CD4-positive, alpha-beta T cell treated with Interleukin-12 subunit alpha and Interleukin-12 subunit beta, for 1 hour (primary cell): ENCODE data around the gene FCGBP.

Experiments
- DNase-seq: peaks from one replicate; pipeline ENCODE4 v3.0.0-alpha.2; 2020

The FCGBP gene

GRCh38 chr19:39943586-39943985 lies 9.2 kb upstream of the FCGBP start:
- no peak for DNase-seq

GRCh38 chr19:39942366-39942730 lies 7.9 kb upstream of the FCGBP start:
- no peak for DNase-seq

GRCh38 chr19:39941615-39942365 lies 7.4 kb upstream of the FCGBP start:
- DNase-seq = peak; percentile 82

- peak; percentile 40 for DNase-seq
Measured at GRCh38 chr19:39941151-39941550, 6.7 kb upstream of the FCGBP start.

GRCh38 chr19:39940221-39940833 lies 5.9 kb upstream of the FCGBP start:
- no peak for DNase-seq

GRCh38 chr19:39939556-39939955 lies 5.1 kb upstream of the FCGBP start:
- no peak for DNase-seq

GRCh38 chr19:39937787-39938186 lies 3.4 kb upstream of the FCGBP start:
- DNase-seq = no peak

GRCh38 chr19:39937094-39937720 lies 2.8 kb upstream of the FCGBP start:
- DNase-seq = peak; percentile 68

- no peak for DNase-seq
Measured at GRCh38 chr19:39936622-39937021, 2.2 kb upstream of the FCGBP start.

- no peak for DNase-seq
Measured at GRCh38 chr19:39936020-39936419, 1.6 kb upstream of the FCGBP start.

- no peak for DNase-seq
Measured at GRCh38 chr19:39935364-39935661, 879 bp upstream of the FCGBP start.

GRCh38 chr19:39929750-39930149 lies 4.7 kb downstream of the FCGBP start:
- DNase-seq = no peak

GRCh38 chr19:39928357-39928725 lies 6.1 kb downstream of the FCGBP start:
- no peak for DNase-seq

- DNase-seq = no peak
Measured at GRCh38 chr19:39927524-39928356, 6.7 kb downstream of the FCGBP start.

- no peak for DNase-seq
Measured at GRCh38 chr19:39927076-39927475, 7.4 kb downstream of the FCGBP start.

GRCh38 chr19:39926170-39926760 lies 8.2 kb downstream of the FCGBP start:
- no peak for DNase-seq

GRCh38 chr19:39924952-39925351 lies 9.5 kb downstream of the FCGBP start:
- no peak for DNase-seq

GRCh38 chr19:39924389-39924788 lies 10.0 kb downstream of the FCGBP start:
- no peak for DNase-seq

GRCh38 chr19:39923862-39924261 lies 10.6 kb downstream of the FCGBP start:
- DNase-seq = no peak

- no peak for DNase-seq
Measured at GRCh38 chr19:39919976-39920375, 14.5 kb downstream of the FCGBP start.

- DNase-seq = no peak
Measured at GRCh38 chr19:39918183-39918651, 16.2 kb downstream of the FCGBP start.

GRCh38 chr19:39917561-39918182 lies 16.8 kb downstream of the FCGBP start:
- DNase-seq = no peak
